Measurements from ENCODE around the gene BANK1. TPM values are rescaled to one million over a fixed set of nuclear protein-coding genes. Genes with fewer than 3 reads are reported as not detected.

Gene BANK1
- total RNA-seq, 4 donors from 2014 or later: 0.27 to 1.2 (median 0.51) TPM

DNA sequence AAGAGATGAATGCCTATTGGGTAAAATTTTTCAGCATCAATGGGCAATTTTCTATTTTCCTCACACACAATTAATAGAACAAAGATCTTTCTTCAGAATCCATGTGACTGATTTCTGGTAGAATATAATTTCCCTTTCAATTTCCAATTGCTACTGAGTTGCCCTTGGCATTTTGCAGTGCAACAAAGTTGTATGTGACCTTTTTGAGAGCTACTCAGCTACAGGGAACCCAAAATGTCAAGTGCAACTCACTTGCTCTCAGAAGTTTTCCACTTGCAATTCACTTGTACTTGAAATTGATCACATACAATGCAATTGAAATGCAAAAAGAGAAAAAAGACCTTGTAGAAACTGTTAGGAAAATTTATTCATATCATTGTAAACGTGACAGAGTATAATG, 245.5 kb downstream of the BANK1 start:
- 67 to 86% methylated on average over 1 of the region's 1 CpG for WGBS, 2 donors
- Histone ChIP-seq H3K27me3 (no peaks in the 10 kb centered on the region), H3K27ac (no peak overlapping the region), H3K4me3 (no peak overlapping the region), H3K4me1 (no peaks in the 10 kb centered on the region), H3K36me3 (no peaks in the 10 kb centered on the region), H3K9me3 (no peaks in the 10 kb centered on the region)
- no peak for TF ChIP-seq POLR2A (IDR thresholded peaks at IDR 0.05)
- TF ChIP-seq, protein P1, sequence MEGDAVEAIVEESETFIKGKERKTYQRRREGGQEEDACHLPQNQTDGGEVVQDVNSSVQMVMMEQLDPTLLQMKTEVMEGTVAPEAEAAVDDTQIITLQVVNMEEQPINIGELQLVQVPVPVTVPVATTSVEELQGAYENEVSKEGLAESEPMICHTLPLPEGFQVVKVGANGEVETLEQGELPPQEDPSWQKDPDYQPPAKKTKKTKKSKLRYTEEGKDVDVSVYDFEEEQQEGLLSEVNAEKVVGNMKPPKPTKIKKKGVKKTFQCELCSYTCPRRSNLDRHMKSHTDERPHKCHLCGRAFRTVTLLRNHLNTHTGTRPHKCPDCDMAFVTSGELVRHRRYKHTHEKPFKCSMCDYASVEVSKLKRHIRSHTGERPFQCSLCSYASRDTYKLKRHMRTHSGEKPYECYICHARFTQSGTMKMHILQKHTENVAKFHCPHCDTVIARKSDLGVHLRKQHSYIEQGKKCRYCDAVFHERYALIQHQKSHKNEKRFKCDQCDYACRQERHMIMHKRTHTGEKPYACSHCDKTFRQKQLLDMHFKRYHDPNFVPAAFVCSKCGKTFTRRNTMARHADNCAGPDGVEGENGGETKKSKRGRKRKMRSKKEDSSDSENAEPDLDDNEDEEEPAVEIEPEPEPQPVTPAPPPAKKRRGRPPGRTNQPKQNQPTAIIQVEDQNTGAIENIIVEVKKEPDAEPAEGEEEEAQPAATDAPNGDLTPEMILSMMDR (IDR thresholded peaks at IDR 0.05): no peak
- DNase-seq: no peak
- intact Hi-C loops (cut with DNase I): no loop called here

DNA sequence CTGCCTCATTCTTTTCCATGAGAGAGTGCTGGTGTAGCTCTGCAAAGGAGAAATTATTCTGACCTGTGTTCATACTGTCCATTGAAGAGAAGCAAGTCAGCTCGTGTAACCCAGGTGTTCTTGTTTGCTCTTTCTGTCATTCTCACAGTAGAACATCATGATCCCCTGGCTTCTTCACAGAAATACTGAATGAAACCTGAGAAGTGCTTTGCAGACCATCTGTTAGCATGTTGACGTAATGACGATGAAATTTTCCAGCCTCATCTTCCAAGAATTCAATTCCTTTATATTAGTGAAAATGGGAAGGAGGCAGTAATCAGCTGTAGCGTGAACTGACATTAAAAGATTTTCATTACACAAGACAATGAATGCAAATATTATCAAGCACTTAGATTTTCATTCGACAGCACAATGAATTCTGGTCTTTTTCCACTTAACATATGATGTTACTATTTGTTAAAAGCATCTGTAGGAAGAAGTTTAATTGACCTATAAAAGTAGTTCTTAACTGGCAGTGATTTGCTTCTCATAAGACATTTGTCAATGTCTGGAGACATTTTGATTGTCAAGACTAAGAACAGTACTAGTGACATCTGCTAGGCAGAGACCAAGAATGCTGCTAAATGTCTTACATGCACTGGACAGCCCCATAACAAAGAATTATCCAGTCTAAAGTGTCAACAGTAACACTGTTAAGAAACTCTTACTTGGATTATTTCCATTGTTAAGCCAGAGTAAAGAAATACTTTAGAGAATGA, 246.3 kb downstream of the BANK1 start:
- intact Hi-C loops (cut with DNase I): no loop called here
- TF ChIP-seq, protein P1 (IDR thresholded peaks at IDR 0.05): no peak
- no peak for TF ChIP-seq POLR2A (IDR thresholded peaks at IDR 0.05)
- H3K9me3 ChIP-seq: no peaks in the 10 kb centered on the region
- no peak for DNase-seq
- no peaks in the 10 kb centered on the region for H3K4me1 ChIP-seq
- no peaks in the 10 kb centered on the region for H3K36me3 ChIP-seq
- H3K27ac ChIP-seq: no peak overlapping the region
- 56 to 75% methylated on average over 5 of the region's 5 CpGs for WGBS, 2 donors
- no peaks in the 10 kb centered on the region for H3K27me3 ChIP-seq
- no peak overlapping the region for H3K4me3 ChIP-seq

DNA sequence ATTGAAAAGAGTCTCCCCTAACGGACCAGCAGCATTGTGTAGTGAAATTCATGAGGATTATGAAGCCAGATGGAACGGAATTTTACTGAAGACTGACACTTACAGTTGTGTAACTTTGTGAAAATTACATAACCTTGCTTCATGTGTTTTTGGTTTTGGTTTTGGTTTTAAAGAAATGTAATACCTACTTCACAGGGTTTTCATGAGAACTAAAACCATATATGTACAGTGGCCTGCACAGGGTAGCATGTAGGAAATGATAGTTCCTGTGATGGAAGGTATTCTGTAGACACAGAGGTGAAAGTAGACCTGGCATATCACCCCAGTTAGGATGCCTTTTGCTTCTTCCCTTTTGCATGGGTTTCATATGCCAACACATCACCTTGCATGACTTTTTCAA, 247.0 kb downstream of the BANK1 start:
- WGBS, 2 donors: 25 to 33% methylated on average over 2 of the region's 2 CpGs
- no peaks in the 10 kb centered on the region for H3K27me3 ChIP-seq
- no peak overlapping the region for H3K4me3 ChIP-seq
- no peak overlapping the region for H3K27ac ChIP-seq
- no peak for DNase-seq
- intact Hi-C loops (cut with DNase I): no loop called here
- H3K4me1 ChIP-seq: no peaks in the 10 kb centered on the region
- TF ChIP-seq, protein P1 (IDR thresholded peaks at IDR 0.05): no peak
- TF ChIP-seq POLR2A (IDR thresholded peaks at IDR 0.05): no peak
- H3K9me3 ChIP-seq: no peaks in the 10 kb centered on the region
- H3K36me3 ChIP-seq: no peaks in the 10 kb centered on the region

DNA sequence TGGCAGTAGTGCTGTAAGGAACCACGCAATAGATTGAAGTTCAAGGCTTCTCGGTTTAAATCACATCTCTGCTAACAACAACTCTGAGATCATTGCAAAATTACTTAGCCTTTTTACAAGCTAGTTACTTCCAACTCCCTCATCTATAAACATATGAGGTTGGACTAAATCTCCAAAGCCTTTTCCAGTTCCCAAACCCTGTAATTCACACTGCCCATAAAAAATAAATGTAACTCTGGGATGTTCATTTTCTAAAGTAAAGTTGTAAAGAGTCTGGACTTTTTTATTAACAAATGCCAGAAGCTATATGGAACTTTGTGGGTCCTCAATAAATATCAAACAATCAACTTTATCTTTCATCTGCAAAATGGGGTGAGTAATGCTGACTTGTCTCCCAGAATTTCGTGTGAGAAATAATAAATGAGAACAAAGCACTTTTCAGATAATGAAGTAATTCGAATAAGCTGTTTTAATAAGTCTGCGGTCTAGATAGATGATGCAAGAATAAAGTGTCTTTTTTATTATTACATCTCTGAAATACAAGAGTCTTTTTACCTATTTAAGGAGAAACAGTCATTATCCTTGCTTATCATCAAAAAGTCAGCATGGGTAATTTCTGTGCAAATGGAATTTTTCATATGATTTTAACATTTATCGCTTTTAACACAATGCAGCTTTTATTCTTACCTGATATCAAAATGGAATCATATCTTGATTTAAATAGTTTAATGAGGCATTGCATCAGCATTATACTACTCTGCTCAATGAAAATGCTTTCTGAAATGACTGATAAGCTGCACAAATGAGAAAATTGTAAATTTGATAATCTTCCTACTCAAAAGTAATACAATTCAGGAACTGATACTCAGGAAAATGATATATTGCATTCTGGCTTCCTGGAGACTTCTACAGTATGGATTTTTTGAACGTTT, 252.6 kb downstream of the BANK1 start:
- TF ChIP-seq, protein P1 (IDR thresholded peaks at IDR 0.05): no peak
- TF ChIP-seq POLR2A (IDR thresholded peaks at IDR 0.05): no peak
- 72 to 75% methylated on average over 7 of the region's 7 CpGs for WGBS, 2 donors
- no peaks in the 10 kb centered on the region for H3K9me3 ChIP-seq
- H3K27me3 ChIP-seq: no peaks in the 10 kb centered on the region
- H3K4me1 ChIP-seq: no peaks in the 10 kb centered on the region
- H3K4me3 ChIP-seq: no peak overlapping the region
- H3K36me3 ChIP-seq: no peaks in the 10 kb centered on the region
- no peak for DNase-seq
- H3K27ac ChIP-seq: no peak overlapping the region
- intact Hi-C loops (cut with DNase I): no loop called here

DNA sequence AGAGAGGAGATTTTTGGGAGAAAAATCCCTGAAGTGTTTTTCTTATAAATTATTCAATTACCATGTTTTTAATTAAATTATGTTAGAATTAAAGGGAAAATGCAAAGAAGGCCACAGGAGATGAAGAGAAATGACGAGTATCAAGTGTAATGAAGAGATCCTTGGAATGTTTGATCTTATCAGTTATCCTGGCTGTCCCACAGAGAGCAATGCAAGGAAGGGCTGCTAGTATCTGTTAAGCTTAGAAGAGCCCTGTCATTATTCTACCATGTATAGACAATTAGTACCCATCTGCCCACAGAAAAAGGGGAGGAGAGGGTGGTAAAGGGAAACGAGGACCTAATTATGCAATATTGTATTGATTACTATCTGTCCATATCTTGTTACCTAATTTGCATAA, 257.1 kb downstream of the BANK1 start:
- H3K36me3 ChIP-seq: no peaks in the 10 kb centered on the region
- intact Hi-C loops (cut with DNase I): no loop called here
- WGBS, 2 donors: 68 to 75% methylated on average over 2 of the region's 2 CpGs
- H3K4me3 ChIP-seq: no peak overlapping the region
- no peaks in the 10 kb centered on the region for H3K4me1 ChIP-seq
- no peak for TF ChIP-seq POLR2A (IDR thresholded peaks at IDR 0.05)
- TF ChIP-seq, protein P1 (IDR thresholded peaks at IDR 0.05): no peak
- DNase-seq: no peak
- no peaks in the 10 kb centered on the region for H3K27me3 ChIP-seq
- no peaks in the 10 kb centered on the region for H3K9me3 ChIP-seq
- no peak overlapping the region for H3K27ac ChIP-seq
